AG04450 (cell line): ENCODE data around the gene PPP4R4. TPM values are rescaled to one million over a fixed set of nuclear protein-coding genes. Genes with fewer than 3 reads are reported as not detected.
"Not testable (repeated sequence)": the region's sequence is repeated elsewhere in the genome, so short reads cannot be mapped to it uniquely, and the experiment has no call there.

Experiments used
- CTCF ChIA-PET: fragments of 300-600, 350-600 bp; formaldehyde crosslinking; extraction: SDS; loops from one replicate; lab custom pipeline; 2022; ENCODE audit warnings: antibody characterized with exemption, inconsistent platforms; lab: Charles Lee
- POLR2A ChIA-PET: fragments of 350-600 bp; formaldehyde crosslinking; extraction: SDS; loops from one replicate; lab custom pipeline; 2021; ENCODE audit warnings: antibody characterized with exemption, inconsistent platforms; lab: Yijun Ruan, JAX
- DNase-seq: peaks from one replicate; pipeline ENCODE4 v3.0.0-alpha.2; 2011; ENCODE audit warnings: low read depth, low spot score
- H3K27ac ChIP-seq: one replicate; pipeline ENCODE4 v1.5.1; 2012; ENCODE audit warnings: low read depth, low read length, control low read depth
- H3K27me3 ChIP-seq: one replicate; pipeline ENCODE4 v1.6.0; 2012; ENCODE audit warnings: low read length; ENCODE audit not compliant: control insufficient read depth, insufficient read depth
- H3K4me3 ChIP-seq: 2 replicates; pipeline ENCODE4 v1.5.1; 2011; ENCODE audit warnings: mild to moderate bottlenecking, low read depth, low read length, control low read depth
- H3K9me3 ChIP-seq: 2 replicates; pipeline ENCODE4 v1.5.1; 2012; ENCODE audit warnings: low read length; ENCODE audit not compliant: control insufficient read depth, insufficient read depth
- CTCF ChIP-seq: IDR thresholded peaks from 2 replicates; pipeline ENCODE4 v1.5.1; 2011; ENCODE audit warnings: low read depth, low read length, control low read depth, inconsistent platforms
- polyA plus RNA-seq: library from polyadenylated mRNA; depleted of rRNA; stranded (reverse); fragments of >200 nt; gene quantifications from 2 replicates; pipeline ENCODE4 v1.2.3, GENCODE V29; 2011

The PPP4R4 gene
- polyA plus RNA-seq, 1 experiment: 0.60 TPM

GRCh38 chr14:94292526-94292871, 118.4 kb downstream of the PPP4R4 start:
- ChIA-PET CTCF (no interaction called here), POLR2A (no interaction called here)
- Histone ChIP-seq H3K27ac (no peak overlapping the region), H3K27me3 (peaks cover 2% of the 10 kb centered on the region), H3K9me3 (no peaks in the 10 kb centered on the region; the same call in 1 of the 2 replicates), H3K4me3 (no peak overlapping the region)
- no peak for DNase-seq
- no peak for TF ChIP-seq CTCF

- Histone ChIP-seq H3K9me3 (no peaks in the 10 kb centered on the region; the same call in 1 of the 2 replicates), H3K27me3 (peaks cover 2% of the 10 kb centered on the region), H3K27ac (no peak within 1 kb of the TSS), H3K4me3 (no peak within 1 kb of the TSS)
- DNase-seq: no peak
- TF ChIP-seq CTCF: no peak
- CTCF ChIA-PET: no interaction called here
- POLR2A ChIA-PET: no interaction called here
These were observed 118.9 kb downstream of the PPP4R4 start, which contains the start of gene SERPINA10 for GRCh38 chr14:94292872-94293577. SERPINA10 (minus strand) TSS chr14:94293268; CDS start chr14:94290593, 2,675 bp downstream.

GRCh38 chr14:94293578-94293924, 119.4 kb downstream of the PPP4R4 start:
- H3K27ac ChIP-seq: no peak overlapping the region
- H3K9me3 ChIP-seq: no peaks in the 10 kb centered on the region; the same call in 1 of the 2 replicates
- DNase-seq: no peak
- no peak overlapping the region for H3K4me3 ChIP-seq
- TF ChIP-seq CTCF: no peak
- POLR2A ChIA-PET: no interaction called here
- CTCF ChIA-PET: no interaction called here
- H3K27me3 ChIP-seq: peaks cover 3% of the 10 kb centered on the region

- CTCF ChIA-PET: no interaction called here
- TF ChIP-seq CTCF: no peak
- H3K9me3 ChIP-seq: no peaks in the 10 kb centered on the region; the same call in 1 of the 2 replicates
- H3K27ac ChIP-seq: no peak overlapping the region
- no peak overlapping the region for H3K4me3 ChIP-seq
- peaks cover 3% of the 10 kb centered on the region for H3K27me3 ChIP-seq
- POLR2A ChIA-PET: no interaction called here
- DNase-seq: no peak
These were observed 121.4 kb downstream of the PPP4R4 start for GRCh38 chr14:94295360-94296180.

- H3K27me3 ChIP-seq, POLR2A ChIA-PET, CTCF ChIA-PET, DNase-seq, H3K9me3 ChIP-seq, H3K4me3 ChIP-seq, H3K27ac ChIP-seq: not testable (repeated sequence)
These were observed 122.0 kb downstream of the PPP4R4 start for GRCh38 chr14:94296181-94296545.
